B cell (primary cell): ENCODE data around the gene FAM8A1. TPM values are rescaled to one million over a fixed set of nuclear protein-coding genes. Genes with fewer than 3 reads are reported as not detected.

Experiments used
- ATAC-seq: fragments of 200-7000 bp; cut with Tn5 transposase; one replicate; pipeline ENCODE4 v1.10.0; 2021; ENCODE audit warnings: low read depth, mild to moderate bottlenecking, moderate number of reproducible peaks, moderate library complexity
- CTCF ChIA-PET: fragments of 350-600 bp; sonication (Branson Sonifier 250); formaldehyde crosslinking; loops from one replicate; lab custom pipeline; 2021; ENCODE audit warnings: antibody characterized with exemption, inconsistent platforms; lab: Charles Lee
- POLR2A ChIA-PET: fragments of 350-600 bp; sonication (Branson Sonifier 250); formaldehyde crosslinking; loops from one replicate; lab custom pipeline; 2021; ENCODE audit warnings: antibody characterized with exemption; lab: Charles Lee
- DNase-seq: peaks from one replicate; pipeline ENCODE4 v3.0.0; 2013
- H2AFZ ChIP-seq: 2 replicates; pipeline ENCODE4 v1.6.1; 2012; ENCODE audit warnings: mild to moderate bottlenecking, low read depth, low read length; ENCODE audit not compliant: insufficient read depth, poor library complexity, severe bottlenecking
- H3K27ac ChIP-seq, 2 donors: 1 replicate in 1 of 2; 2 replicates in 1 of 2; pipeline ENCODE4 v1.5.1; 2012 to 2013; ENCODE audit warnings: low read length in 2 of 2, mild to moderate bottlenecking in 2 of 2, moderate library complexity in 1 of 2
- H3K27me3 ChIP-seq, 4 experiments: fragments of 200-600 bp in 1 of 4; sonication (generic) in 1 of 4; replicated peaks in 1 of 4; 1 replicate in 2 of 4; 2 replicates in 2 of 4; pipeline versions ENCODE4 v1.6.1 to v1.7.0; 2013 to 2016; ENCODE audit warnings: low read length in 3 of 4, mild to moderate bottlenecking in 2 of 4, mixed read lengths in 1 of 4, moderate library complexity in 1 of 4; ENCODE audit not compliant: insufficient read depth in 4 of 4, control insufficient read depth in 3 of 4; ENCODE audit errors: control extremely low read depth in 1 of 4
- H3K36me3 ChIP-seq, 2 experiments: replicated peaks in 1 of 2; 1 replicate in 1 of 2; 2 replicates in 1 of 2; pipeline versions ENCODE4 v1.6.1 to v1.7.1; 2013; ENCODE audit warnings: low read length in 1 of 2; ENCODE audit not compliant: insufficient read depth in 2 of 2, control insufficient read depth in 1 of 2; ENCODE audit errors: control extremely low read depth in 1 of 2, extremely low read depth in 1 of 2
- H3K4me1 ChIP-seq, 2 donors: fragments of 200-600 bp in 1 of 2; sonication (generic) in 1 of 2; 1 replicate in 1 of 2; 2 replicates in 1 of 2; pipeline versions ENCODE4 v1.5.1 to v1.6.1; 2013 to 2017; ENCODE audit warnings: low read length in 2 of 2; ENCODE audit not compliant: control insufficient read depth in 2 of 2, insufficient read depth in 2 of 2
- H3K4me2 ChIP-seq: replicated peaks from 2 replicates; pipeline ENCODE3; 2012; ENCODE audit warnings: mild to moderate bottlenecking, low read depth, low read length; ENCODE audit not compliant: poor library complexity, severe bottlenecking
- H3K4me3 ChIP-seq, 5 experiments: fragments of 200-600 bp in 1 of 5; sonication (generic) in 1 of 5; 1 replicate in 3 of 5; 2 replicates in 2 of 5; pipeline versions ENCODE4 v1.5.1 to v1.7.0; 2011 to 2016; ENCODE audit warnings: low read length in 4 of 5, mild to moderate bottlenecking in 4 of 5, low read depth in 2 of 5, control low read depth in 1 of 5, moderate library complexity in 1 of 5; ENCODE audit not compliant: insufficient read depth in 1 of 5; ENCODE audit errors: control extremely low read depth in 1 of 5, extremely low read depth in 1 of 5
- H3K79me2 ChIP-seq: fragments of 200-600 bp; sonication (generic); one replicate; pipeline ENCODE4 v1.6.0; 2016; ENCODE audit warnings: low read length; ENCODE audit not compliant: control insufficient read depth, insufficient read depth
- H3K9ac ChIP-seq: fragments of 200-600 bp; sonication (generic); 2 replicates; pipeline ENCODE4 v1.6.1; 2017; ENCODE audit warnings: mild to moderate bottlenecking, low read length, moderate library complexity
- H3K9me3 ChIP-seq, 3 donors: one replicate each; pipeline versions ENCODE4 v1.6.1 to v1.7.1; 2013; ENCODE audit warnings: low read length in 2 of 3; ENCODE audit not compliant: control insufficient read depth in 2 of 3, insufficient read depth in 1 of 3; ENCODE audit errors: control extremely low read depth in 1 of 3
- H4K20me1 ChIP-seq: 2 replicates; pipeline ENCODE4 v1.6.0; 2012; ENCODE audit warnings: mild to moderate bottlenecking, low read length; ENCODE audit not compliant: insufficient read depth, control insufficient read depth, poor library complexity, severe bottlenecking
- H3K27ac Mint-ChIP-seq: one replicate; pipeline ENCODE4 v1.8.0; 2021; ENCODE audit warnings: mixed read lengths
- H3K27me3 Mint-ChIP-seq: one replicate; pipeline ENCODE4 v1.8.0; 2021; ENCODE audit warnings: mixed read lengths
- H3K4me1 Mint-ChIP-seq: one replicate; pipeline ENCODE4 v1.8.0; 2021; ENCODE audit warnings: mixed read lengths
- H3K4me3 Mint-ChIP-seq: one replicate; pipeline ENCODE4 v1.8.0; 2021; ENCODE audit warnings: mixed read lengths
- H3K9me3 Mint-ChIP-seq: one replicate; pipeline ENCODE4 v1.8.0; 2022; ENCODE audit warnings: mixed read lengths; ENCODE audit not compliant: insufficient read depth
- EZH2 ChIP-seq: IDR thresholded peaks from 2 replicates; pipeline ENCODE4 v1.6.1; 2012; ENCODE audit warnings: borderline replicate concordance, low read depth, mild to moderate bottlenecking, moderate library complexity, low read length; ENCODE audit not compliant: insufficient read depth, poor library complexity, severe bottlenecking
- WGBS: methylation state at CpG from one replicate; pipeline ENCODE4 v1.1.5; 2013; ENCODE audit warnings: missing lambda C conversion rate; ENCODE audit not compliant: insufficient coverage; 5-methylcytosine and 5-hydroxymethylcytosine counted together
- intact Hi-C: fragments of 100-400 bp; cut with micrococcal nuclease; formaldehyde crosslinking; loops from one replicate; pipeline ENCODE4 v1.10.0; 2022
- polyA plus RNA-seq: library from polyadenylated mRNA; depleted of rRNA; stranded (reverse); fragments of >200 nt; gene quantifications from 2 replicates; pipeline ENCODE4 v1.2.3, GENCODE V29; 2012
- total RNA-seq, 2 donors: library from RNA; stranded (reverse); fragments of 120-200 nt in 1 of 2; gene quantifications; 1 replicate in 1 of 2; 2 replicates in 1 of 2; pipeline versions ENCODE4 v1.2.3 to v1.2.4, GENCODE V29; 2013 to 2022
- TF ChIP-seq, protein P1 (sequence below): fragments of 200-600 bp; IDR thresholded peaks from one replicate; pipeline ENCODE4 v1.8.0; 2022; ENCODE audit warnings: antibody characterized with exemption, mild to moderate bottlenecking

Gene FAM8A1
- total and polyA plus RNA-seq, 2 donors (not counting 1 experiment from before 2014, with no cell fraction given), result 4.6 to 7.0 TPM

DNA sequence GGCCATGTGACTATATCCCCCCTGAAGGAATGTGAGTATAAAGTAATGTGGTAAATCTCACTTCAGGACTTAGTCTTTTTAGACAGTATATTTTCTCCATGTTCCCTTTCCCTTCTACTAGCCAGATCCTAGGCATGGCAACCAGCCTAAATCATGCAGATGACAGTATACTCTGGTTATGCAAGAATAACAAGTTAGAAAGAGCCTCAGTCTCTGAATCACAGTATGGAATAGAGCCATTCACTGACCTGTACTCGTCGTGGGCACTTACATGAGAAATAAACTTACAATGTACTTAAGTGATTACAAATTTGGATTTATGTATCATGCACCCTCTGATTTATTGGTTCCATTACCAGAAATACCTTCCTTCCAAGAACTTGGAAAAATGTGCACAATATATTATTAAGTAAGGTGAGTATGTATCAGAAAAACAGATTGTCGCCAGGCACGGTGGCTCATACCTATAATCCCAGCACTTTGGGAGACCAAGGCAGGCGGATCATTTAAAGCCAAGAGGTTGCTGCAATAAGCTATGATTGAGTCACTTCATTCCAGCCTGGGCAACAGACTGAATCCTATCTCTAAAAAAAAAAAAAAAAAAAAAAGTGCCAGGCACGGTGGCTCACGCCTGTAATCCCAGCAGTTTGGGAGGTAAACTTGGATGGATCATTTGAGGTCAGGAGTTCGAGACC, 25.1 kb upstream of the FAM8A1 start:
- Histone ChIP-seq H3K27me3 (peaks cover 0 to 9% (median 0%) of the 10 kb centered on the region in 4 experiments), H4K20me1 (no peaks in the 10 kb centered on the region), H3K9me3 (peaks cover 0 to 13% (median 7%) of the 10 kb centered on the region in 3 donors), H3K4me2 (no peak overlapping the region), H2AFZ (no peak overlapping the region), H3K4me3 (no peak overlapping the region), H3K9ac (no peak overlapping the region), H3K27ac (no peak overlapping the region), H3K36me3 (no peaks in the 10 kb centered on the region), H3K79me2 (no peaks in the 10 kb centered on the region), H3K4me1 (no peaks in the 10 kb centered on the region)
- ATAC-seq (no peak), DNase-seq (no peak)
- H3K4me3 Mint-ChIP-seq, result no peak overlapping the region
- POLR2A ChIA-PET, result no interaction called here
- H3K4me1 Mint-ChIP-seq, result no peaks in the 10 kb centered on the region
- no peak overlapping the region for H3K27ac Mint-ChIP-seq
- CTCF ChIA-PET, result no interaction called here
- intact Hi-C loops, result no loop called here
- no peak for TF ChIP-seq EZH2
- TF ChIP-seq, protein P1, sequence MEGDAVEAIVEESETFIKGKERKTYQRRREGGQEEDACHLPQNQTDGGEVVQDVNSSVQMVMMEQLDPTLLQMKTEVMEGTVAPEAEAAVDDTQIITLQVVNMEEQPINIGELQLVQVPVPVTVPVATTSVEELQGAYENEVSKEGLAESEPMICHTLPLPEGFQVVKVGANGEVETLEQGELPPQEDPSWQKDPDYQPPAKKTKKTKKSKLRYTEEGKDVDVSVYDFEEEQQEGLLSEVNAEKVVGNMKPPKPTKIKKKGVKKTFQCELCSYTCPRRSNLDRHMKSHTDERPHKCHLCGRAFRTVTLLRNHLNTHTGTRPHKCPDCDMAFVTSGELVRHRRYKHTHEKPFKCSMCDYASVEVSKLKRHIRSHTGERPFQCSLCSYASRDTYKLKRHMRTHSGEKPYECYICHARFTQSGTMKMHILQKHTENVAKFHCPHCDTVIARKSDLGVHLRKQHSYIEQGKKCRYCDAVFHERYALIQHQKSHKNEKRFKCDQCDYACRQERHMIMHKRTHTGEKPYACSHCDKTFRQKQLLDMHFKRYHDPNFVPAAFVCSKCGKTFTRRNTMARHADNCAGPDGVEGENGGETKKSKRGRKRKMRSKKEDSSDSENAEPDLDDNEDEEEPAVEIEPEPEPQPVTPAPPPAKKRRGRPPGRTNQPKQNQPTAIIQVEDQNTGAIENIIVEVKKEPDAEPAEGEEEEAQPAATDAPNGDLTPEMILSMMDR, result no peak
- peaks cover 12% of the 10 kb centered on the region for H3K9me3 Mint-ChIP-seq
- H3K27me3 Mint-ChIP-seq, result peaks cover 23% of the 10 kb centered on the region
- 100% methylated on average over 3 of the region's 8 CpGs for WGBS

DNA sequence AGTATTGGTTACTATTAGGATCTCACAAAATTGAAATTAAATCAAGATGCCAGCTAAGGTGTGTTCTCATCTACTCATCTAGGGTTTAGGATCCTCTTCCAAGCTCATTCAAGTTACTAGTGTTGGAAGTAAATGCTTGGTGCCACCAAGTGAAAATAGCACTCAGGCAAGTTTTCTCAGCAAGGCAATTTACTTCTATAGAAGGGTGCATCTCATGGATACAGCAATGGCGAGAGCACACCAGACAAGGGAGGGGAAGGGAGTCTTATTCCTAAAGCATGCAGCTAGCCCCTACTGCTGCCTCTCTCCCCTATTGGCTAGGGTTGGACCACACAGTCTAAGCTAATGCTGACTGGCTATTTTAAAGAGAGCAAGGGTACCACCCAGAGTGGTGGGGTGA, 23.0 kb upstream of the FAM8A1 start:
- Histone ChIP-seq H3K4me2 (no peak overlapping the region), H3K9me3 (peaks cover 0 to 13% (median 7%) of the 10 kb centered on the region in 3 donors), H3K4me1 (no peaks in the 10 kb centered on the region), H3K9ac (no peak overlapping the region), H3K36me3 (no peaks in the 10 kb centered on the region), H3K79me2 (no peaks in the 10 kb centered on the region), H3K4me3 (no peak overlapping the region), H3K27me3 (peaks cover 0 to 12% (median 0%) of the 10 kb centered on the region in 4 experiments), H4K20me1 (no peaks in the 10 kb centered on the region), H2AFZ (no peak overlapping the region), H3K27ac (no peak overlapping the region)
- intact Hi-C loops, result no loop called here
- H3K4me1 Mint-ChIP-seq, result no peaks in the 10 kb centered on the region
- ChIA-PET CTCF (no interaction called here), POLR2A (no interaction called here)
- no peak overlapping the region for H3K4me3 Mint-ChIP-seq
- peaks cover 12% of the 10 kb centered on the region for H3K9me3 Mint-ChIP-seq
- TF ChIP-seq, protein P1, result no peak
- no CpG with 5 or more reads among the region's 1 CpG for WGBS
- no peak for ATAC-seq
- peaks cover 23% of the 10 kb centered on the region for H3K27me3 Mint-ChIP-seq
- no peak overlapping the region for H3K27ac Mint-ChIP-seq
- DNase-seq, result no peak
